Activated T-cell treated with anti-CD3 and anti-CD28 coated beads, Interleukin-2, amount 50 U/mL, for 72 hours (primary cell): ENCODE measurements around the gene PELI3. TPM values are rescaled to one million over a fixed set of nuclear protein-coding genes. Genes with fewer than 3 reads are reported as not detected.
"Not testable (repeated sequence)": the region's sequence is repeated elsewhere in the genome, so short reads cannot be mapped to it uniquely, and the experiment has no call there.

Experiments used
- ATAC-seq, 2 donors: fragments of 150-1000 bp; cut with Tn5 transposase; replicated peaks in 1 of 2; 2 replicates each; pipeline ENCODE4 v1.10.0; 2021; ENCODE audit warnings: moderate library complexity in 2 of 2, mild to moderate bottlenecking in 1 of 2
- DNase-seq, 2 donors: peaks; one replicate each; pipeline ENCODE4 v3.0.0; 2021 to 2022; ENCODE audit warnings: mixed read lengths in 1 of 2
- H3K27ac Mint-ChIP-seq: one replicate; pipeline ENCODE4 v1.8.0; 2022; ENCODE audit warnings: mild to moderate bottlenecking, moderate library complexity, mixed read lengths
- H3K27me3 Mint-ChIP-seq: one replicate; pipeline ENCODE4 v1.8.0; 2022; ENCODE audit warnings: low read depth, mixed read lengths
- H3K36me3 Mint-ChIP-seq, 2 donors: one replicate each; pipeline ENCODE4 v1.8.0; 2022; ENCODE audit warnings: mixed read lengths in 2 of 2, mild to moderate bottlenecking in 1 of 2; ENCODE audit not compliant: insufficient read depth in 2 of 2
- H3K4me1 Mint-ChIP-seq: one replicate; pipeline ENCODE4 v1.8.0; 2022; ENCODE audit warnings: low read depth, mixed read lengths
- H3K4me3 Mint-ChIP-seq, 2 donors: one replicate each; pipeline ENCODE4 v1.8.0; 2022; ENCODE audit warnings: mild to moderate bottlenecking in 2 of 2, mixed read lengths in 2 of 2, moderate library complexity in 2 of 2
- H3K9me3 Mint-ChIP-seq, 2 donors: one replicate each; pipeline ENCODE4 v1.8.0; 2022; ENCODE audit warnings: mixed read lengths in 2 of 2
- total RNA-seq, 2 donors: library from RNA; stranded (reverse); gene quantifications; one replicate each; pipeline ENCODE4 v1.2.3, GENCODE V29; 2022

Gene PELI3
- total RNA-seq, 2 donors from 2014 or later: 6.2 to 6.6 TPM

GRCh38 chr11:66431871-66432329 is 34.8 kb upstream of the PELI3 start:
- not testable (repeated sequence) for H3K27me3 Mint-ChIP-seq, H3K4me3 Mint-ChIP-seq, H3K27ac Mint-ChIP-seq, H3K9me3 Mint-ChIP-seq, ATAC-seq, DNase-seq
- Mint-ChIP-seq H3K36me3 (peaks cover 0 to 19% of the 10 kb centered on the region in 2 donors), H3K4me1 (peaks cover 17% of the 10 kb centered on the region)

- no peak for ATAC-seq
- peaks cover 0 to 19% of the 10 kb centered on the region in 2 donors for H3K36me3 Mint-ChIP-seq
- peaks cover 22% of the 10 kb centered on the region for H3K4me1 Mint-ChIP-seq
- no peak overlapping the region for H3K4me3 Mint-ChIP-seq
- H3K27ac Mint-ChIP-seq: no peak overlapping the region
- H3K9me3 Mint-ChIP-seq: no peaks in the 10 kb centered on the region
- no peaks in the 10 kb centered on the region for H3K27me3 Mint-ChIP-seq
- no peak for DNase-seq
Observed at GRCh38 chr11:66432597-66432996, 34.1 kb upstream of the PELI3 start.

GRCh38 chr11:66437979-66438503 is 28.7 kb upstream of the PELI3 start:
- H3K27ac Mint-ChIP-seq: peak overlapping the region; percentile 99
- DNase-seq (no peak), ATAC-seq (no peak)
- H3K9me3 Mint-ChIP-seq: peaks cover under 1% of the 10 kb centered on the region in 2 donors
- no peaks in the 10 kb centered on the region for H3K27me3 Mint-ChIP-seq
- H3K4me1 Mint-ChIP-seq: peaks cover 29% of the 10 kb centered on the region
- peak overlapping the region; percentile 93 for H3K4me3 Mint-ChIP-seq
- peaks cover 0 to 12% of the 10 kb centered on the region in 2 donors for H3K36me3 Mint-ChIP-seq

- DNase-seq (peak; percentile 88 to 92), ATAC-seq (peak; percentile 98 to 99)
- H3K27me3 Mint-ChIP-seq: no peaks in the 10 kb centered on the region
- H3K9me3 Mint-ChIP-seq: peaks cover 7 to 8% of the 10 kb centered on the region in 2 donors
- H3K4me3 Mint-ChIP-seq: peak within 1 kb of the TSS; percentile 93
- H3K36me3 Mint-ChIP-seq: peaks cover 4 to 17% of the 10 kb centered on the region in 2 donors
- H3K4me1 Mint-ChIP-seq: peaks cover 29% of the 10 kb centered on the region
- peak within 1 kb of the TSS; percentile 99 for H3K27ac Mint-ChIP-seq
Observed at GRCh38 chr11:66438504-66439466, 27.9 kb upstream of the PELI3 start, which contains the start of gene MRPL11. Gene MRPL11 (minus strand): TSS chr11:66438848. CDS start chr11:66438754, 94 bp downstream.

GRCh38 chr11:66440101-66440939 is 26.4 kb upstream of the PELI3 start:
- H3K27ac Mint-ChIP-seq, DNase-seq, H3K9me3 Mint-ChIP-seq, H3K4me3 Mint-ChIP-seq, ATAC-seq, H3K27me3 Mint-ChIP-seq: not testable (repeated sequence)
- H3K36me3 Mint-ChIP-seq: peaks cover 5 to 16% of the 10 kb centered on the region in 2 donors
- H3K4me1 Mint-ChIP-seq: peaks cover 29% of the 10 kb centered on the region

- not testable (repeated sequence) for H3K9me3 Mint-ChIP-seq, H3K4me3 Mint-ChIP-seq, ATAC-seq
Observed at GRCh38 chr11:66440940-66441282, 25.8 kb upstream of the PELI3 start.

GRCh38 chr11:66443602-66444001 is 23.1 kb upstream of the PELI3 start:
- H3K27ac Mint-ChIP-seq: no peak overlapping the region
- H3K9me3 Mint-ChIP-seq: peaks cover 9 to 10% of the 10 kb centered on the region in 2 donors
- no peak for ATAC-seq
- DNase-seq: no peak
- peaks cover 5 to 9% of the 10 kb centered on the region in 2 donors for H3K36me3 Mint-ChIP-seq
- peaks cover 6% of the 10 kb centered on the region for H3K4me1 Mint-ChIP-seq
- peaks cover 8% of the 10 kb centered on the region for H3K27me3 Mint-ChIP-seq
- no peak overlapping the region for H3K4me3 Mint-ChIP-seq

More at GRCh38 chr11:66440940-66441282, 25.8 kb upstream of the PELI3 start:
- Mint-ChIP-seq H3K36me3 (peaks cover 5 to 16% of the 10 kb centered on the region in 2 donors), H3K4me1 (peaks cover 27% of the 10 kb centered on the region)
- not testable (repeated sequence) for H3K27me3 Mint-ChIP-seq, H3K27ac Mint-ChIP-seq, DNase-seq

GRCh38 chr11:66447012-66447411 is 19.7 kb upstream of the PELI3 start:
- no peak for ATAC-seq
- H3K27me3 Mint-ChIP-seq: peaks cover 14% of the 10 kb centered on the region
- H3K36me3 Mint-ChIP-seq: peaks cover 5 to 9% of the 10 kb centered on the region in 2 donors
- no peak overlapping the region for H3K4me3 Mint-ChIP-seq
- no peaks in the 10 kb centered on the region for H3K4me1 Mint-ChIP-seq
- no peak overlapping the region for H3K27ac Mint-ChIP-seq
- peaks cover 9 to 10% of the 10 kb centered on the region in 2 donors for H3K9me3 Mint-ChIP-seq
- no peak for DNase-seq

GRCh38 chr11:66448523-66448922 is 18.2 kb upstream of the PELI3 start:
- Mint-ChIP-seq H3K4me3 (no peak overlapping the region), H3K36me3 (peaks cover 1 to 5% of the 10 kb centered on the region in 2 donors), H3K27ac (no peak overlapping the region), H3K9me3 (peaks cover 4 to 5% of the 10 kb centered on the region in 2 donors), H3K4me1 (peaks cover under 1% of the 10 kb centered on the region), H3K27me3 (peaks cover 14% of the 10 kb centered on the region)
- ATAC-seq: no peak
- no peak for DNase-seq

GRCh38 chr11:66450560-66450959 is 16.1 kb upstream of the PELI3 start:
- no peak for ATAC-seq
- H3K4me3 Mint-ChIP-seq: no peak overlapping the region
- no peaks in the 10 kb centered on the region for H3K9me3 Mint-ChIP-seq
- no peaks in the 10 kb centered on the region for H3K36me3 Mint-ChIP-seq
- peaks cover 22% of the 10 kb centered on the region for H3K27me3 Mint-ChIP-seq
- H3K4me1 Mint-ChIP-seq: peaks cover 21% of the 10 kb centered on the region
- DNase-seq: no peak
- H3K27ac Mint-ChIP-seq: no peak overlapping the region

- Mint-ChIP-seq H3K27me3 (peaks cover 15% of the 10 kb centered on the region), H3K4me3 (no peak overlapping the region), H3K9me3 (no peaks in the 10 kb centered on the region), H3K27ac (no peak overlapping the region), H3K36me3 (no peaks in the 10 kb centered on the region), H3K4me1 (peaks cover 23% of the 10 kb centered on the region)
- ATAC-seq (no peak), DNase-seq (no peak)
Observed at GRCh38 chr11:66451663-66452062, 15.0 kb upstream of the PELI3 start.

- Mint-ChIP-seq H3K4me3 (peak overlapping the region; percentile 5 to 29), H3K27ac (peak overlapping the region; percentile 44), H3K4me1 (peaks cover 40% of the 10 kb centered on the region), H3K9me3 (no peaks in the 10 kb centered on the region), H3K27me3 (peaks cover 15% of the 10 kb centered on the region), H3K36me3 (no peaks in the 10 kb centered on the region)
- DNase-seq (no peak), ATAC-seq (peak in 1 of 2 donors; percentile 37)
Observed at GRCh38 chr11:66454247-66454646, 12.5 kb upstream of the PELI3 start.
